A549 (cell line): ENCODE measurements around the gene MRPS15. TPM values are rescaled to one million over a fixed set of nuclear protein-coding genes. Genes with fewer than 3 reads are reported as not detected.

ENCODE experiments used
- ATAC-seq, 2 experiments: fragments of 200-7000 bp in 1 of 2; fragments of >200 bp in 1 of 2; cut with Nextera tagmentation in 1 of 2; cut with Tn5 transposase in 1 of 2; 3 replicates each; pipeline versions ENCODE4 v1.8.0 to v1.9.1; 2018 to 2020; ENCODE audit warnings: mild to moderate bottlenecking in 1 of 2, moderate library complexity in 1 of 2
- CTCF ChIA-PET: fragments of 300-600 bp; sonication (Branson Sonifier 250); formaldehyde crosslinking; extraction: SDS; loops from one replicate; lab custom pipeline; 2021; ENCODE audit warnings: antibody characterized with exemption, inconsistent platforms; lab: Yijun Ruan, JAX
- POLR2A ChIA-PET: fragments of 350-600 bp; formaldehyde crosslinking; extraction: SDS; loops from one replicate; lab custom pipeline; 2021; ENCODE audit warnings: antibody characterized with exemption, inconsistent platforms; lab: Yijun Ruan, JAX
- DNase-seq, 2 experiments: peaks; one replicate each; pipeline versions ENCODE4 v3.0.0 to v3.0.0-alpha.2; 2011 to 2016; ENCODE audit warnings: low read depth in 1 of 2, low spot score in 1 of 2
- FAIRE-seq: peaks from 2 replicates; lab custom pipeline; 2011; peaks lifted over from hg19 to GRCh38; lab: Jason Lieb, UNC
- H3K27ac ChIP-seq, 2 experiments: fragments of >200 bp; sonication (Bioruptor Twin); formaldehyde crosslinking; 3 replicates each; pipeline ENCODE4 v1.5.1; 2016 to 2017
- H3K4me1 ChIP-seq: fragments of >200 bp; sonication (Bioruptor Twin); formaldehyde crosslinking; 3 replicates; pipeline ENCODE4 v1.6.1; 2016
- H3K4me2 ChIP-seq: fragments of >200 bp; sonication (Bioruptor Twin); formaldehyde crosslinking; 3 replicates; pipeline ENCODE4 v1.6.1; 2016
- H3K4me3 ChIP-seq: fragments of >200 bp; sonication (Bioruptor Twin); formaldehyde crosslinking; 3 replicates; pipeline ENCODE4 v1.5.1; 2016
- H3K9me3 ChIP-seq: fragments of >200 bp; sonication (Bioruptor Twin); formaldehyde crosslinking; 3 replicates; pipeline ENCODE4 v1.6.1; 2016
- BHLHE40 ChIP-seq: IDR thresholded peaks from 2 replicates; pipeline ENCODE4 v1.6.1; 2012; ENCODE audit warnings: low read depth, low read length, inconsistent platforms
- CBX2 ChIP-seq: fragments of 200-600 bp; sonication (generic); IDR thresholded peaks from 2 replicates; pipeline ENCODE4 v1.6.1; 2016; ENCODE audit warnings: low read depth, mild to moderate bottlenecking, borderline replicate concordance
- CEBPB ChIP-seq, 2 experiments: fragments of >200 bp in 1 of 2; sonication (Bioruptor Twin) in 1 of 2; formaldehyde crosslinking in 1 of 2; IDR thresholded peaks; 2 replicates each; pipeline ENCODE4 v1.6.1; 2012 to 2016
- EHMT2 ChIP-seq: fragments of 200-600 bp; sonication (generic); IDR thresholded peaks from 2 replicates; pipeline ENCODE4 v1.6.1; 2016; ENCODE audit warnings: antibody characterized with exemption, low read depth, mild to moderate bottlenecking, moderate library complexity
- EP300 ChIP-seq, 2 experiments: fragments of >200 bp; sonication (Bioruptor Twin); formaldehyde crosslinking; IDR thresholded peaks; 2 replicates in 1 of 2; 3 replicates in 1 of 2; pipeline ENCODE4 v1.6.1; 2016 to 2017
- ESRRA ChIP-seq: fragments of 150-350 bp; IDR thresholded peaks from 2 replicates; pipeline ENCODE4 v1.6.1; 2014; ENCODE audit warnings: mild to moderate bottlenecking, low read length, borderline replicate concordance
- FOSB ChIP-seq: fragments of 250-450 bp; sonication (Bioruptor Pico); IDR thresholded peaks from 2 replicates; pipeline ENCODE4 v1.5.0; 2020; ENCODE audit warnings: mild to moderate bottlenecking, moderate library complexity
- HOXA7 ChIP-seq: fragments of 250-450 bp; sonication (Bioruptor Pico); IDR thresholded peaks from 2 replicates; pipeline ENCODE4 v1.5.0; 2020; ENCODE audit warnings: mild to moderate bottlenecking, moderate library complexity
- HOXB5 ChIP-seq: fragments of 250-450 bp; sonication (Bioruptor Pico); IDR thresholded peaks from 2 replicates; pipeline ENCODE4 v1.5.0; 2020; ENCODE audit warnings: mild to moderate bottlenecking, moderate library complexity
- KDM1A ChIP-seq: fragments of 200-600 bp; sonication (generic); IDR thresholded peaks from 2 replicates; pipeline ENCODE4 v1.6.1; 2016; ENCODE audit warnings: low read depth, mild to moderate bottlenecking
- MAFK ChIP-seq: fragments of 450-650 bp; IDR thresholded peaks from 2 replicates; pipeline ENCODE4 v1.6.1; 2014; ENCODE audit not compliant: partially characterized antibody
- MAZ ChIP-seq: fragments of 150-350 bp; IDR thresholded peaks from 2 replicates; pipeline ENCODE4 v1.6.1; 2014; ENCODE audit warnings: antibody characterized with exemption, low read depth, low read length, borderline replicate concordance
- NPAS2 ChIP-seq: fragments of 250-450 bp; sonication (Bioruptor Pico); IDR thresholded peaks from 2 replicates; pipeline ENCODE4 v1.8.0; 2022; ENCODE audit warnings: mild to moderate bottlenecking, moderate library complexity, borderline replicate concordance
- POLR2AphosphoS2 ChIP-seq: conservative IDR thresholded peaks from 2 replicates; pipeline ENCODE4 v1.6.1; 2012; ENCODE audit warnings: low read length, improper control_type of control experiment, inconsistent platforms
- RAD21 ChIP-seq, 2 experiments: fragments of >200 bp in 1 of 2; sonication (Bioruptor Twin) in 1 of 2; formaldehyde crosslinking in 1 of 2; IDR thresholded peaks in 1 of 2; conservative IDR thresholded peaks in 1 of 2; 2 replicates in 1 of 2; 3 replicates in 1 of 2; pipeline ENCODE4 v1.6.1; 2012 to 2018; ENCODE audit warnings: inconsistent platforms in 1 of 2
- RARB ChIP-seq: fragments of 250-450 bp; sonication (Bioruptor Pico); IDR thresholded peaks from 2 replicates; pipeline ENCODE4 v1.8.0; 2021; ENCODE audit warnings: mild to moderate bottlenecking, moderate library complexity
- RCOR1 ChIP-seq: fragments of 150-350 bp; IDR thresholded peaks from 2 replicates; pipeline ENCODE4 v1.6.1; 2014; ENCODE audit warnings: antibody characterized with exemption, low read length, low read depth
- RFX5 ChIP-seq: fragments of 450-650 bp; IDR thresholded peaks from 2 replicates; pipeline ENCODE4 v1.7.1; 2014; ENCODE audit warnings: antibody characterized with exemption, mild to moderate bottlenecking, moderate library complexity
- RNF2 ChIP-seq: fragments of 200-600 bp; sonication (generic); IDR thresholded peaks from 2 replicates; pipeline ENCODE4 v1.6.1; 2016; ENCODE audit warnings: low read depth, mild to moderate bottlenecking, antibody characterized with exemption, moderate library complexity, borderline replicate concordance
- SREBF2 ChIP-seq: fragments of 450-650 bp; IDR thresholded peaks from 2 replicates; pipeline ENCODE4 v1.6.1; 2014; ENCODE audit warnings: mild to moderate bottlenecking, moderate library complexity
- TFCP2L1 ChIP-seq: fragments of 250-450 bp; sonication (Bioruptor Pico); IDR thresholded peaks from 2 replicates; pipeline ENCODE4 v1.5.0; 2021; ENCODE audit warnings: mild to moderate bottlenecking
- ZFP36 ChIP-seq: fragments of 450-650 bp; IDR thresholded peaks from 2 replicates; pipeline ENCODE4 v1.6.1; 2014; ENCODE audit warnings: borderline replicate concordance; ENCODE audit not compliant: partially characterized antibody
- WGBS: methylation state at CpG from one replicate; pipeline ENCODE4 v1.1.6; 2017; ENCODE audit errors: missing lambda C conversion rate; 5-methylcytosine and 5-hydroxymethylcytosine counted together
- polyA plus RNA-seq, 4 experiments: library from polyadenylated mRNA; depleted of rRNA in 3 of 4; stranded (reverse); fragments of >200 nt; fragmentation: RNase III in 1 of 4; extraction: RNeasy Plus Mini Kit Qiagen cat#74134 plus additional on column Dnase treatment in 1 of 4; gene quantifications; 2 replicates in 3 of 4; 3 replicates in 1 of 4; pipeline ENCODE4 v1.2.3, GENCODE V29; 2011 to 2017
- TF ChIP-seq, protein P1 (sequence below): fragments of 250-450 bp; sonication (Bioruptor Pico); IDR thresholded peaks from 2 replicates; pipeline ENCODE4 v1.5.0; 2021; ENCODE audit warnings: mild to moderate bottlenecking, moderate library complexity, borderline replicate concordance
- TF ChIP-seq, protein P2 (sequence below): IDR thresholded peaks from 2 replicates; pipeline ENCODE4 v1.6.1; 2012
- TF ChIP-seq, protein P3 (sequence below): fragments of 250-450 bp; sonication (Bioruptor Pico); IDR thresholded peaks from 2 replicates; pipeline ENCODE4 v1.5.0; 2020; ENCODE audit warnings: low read depth, mild to moderate bottlenecking, moderate library complexity
- TF ChIP-seq, protein P4 (sequence below): IDR thresholded peaks from 2 replicates; pipeline ENCODE4 v1.6.1; 2012; ENCODE audit warnings: low read depth, borderline replicate concordance

The MRPS15 gene
- polyA plus RNA-seq, 2 of the 4 experiments (the other 2 are of a cell fraction) = 74.7 to 79.7 TPM

DNA sequence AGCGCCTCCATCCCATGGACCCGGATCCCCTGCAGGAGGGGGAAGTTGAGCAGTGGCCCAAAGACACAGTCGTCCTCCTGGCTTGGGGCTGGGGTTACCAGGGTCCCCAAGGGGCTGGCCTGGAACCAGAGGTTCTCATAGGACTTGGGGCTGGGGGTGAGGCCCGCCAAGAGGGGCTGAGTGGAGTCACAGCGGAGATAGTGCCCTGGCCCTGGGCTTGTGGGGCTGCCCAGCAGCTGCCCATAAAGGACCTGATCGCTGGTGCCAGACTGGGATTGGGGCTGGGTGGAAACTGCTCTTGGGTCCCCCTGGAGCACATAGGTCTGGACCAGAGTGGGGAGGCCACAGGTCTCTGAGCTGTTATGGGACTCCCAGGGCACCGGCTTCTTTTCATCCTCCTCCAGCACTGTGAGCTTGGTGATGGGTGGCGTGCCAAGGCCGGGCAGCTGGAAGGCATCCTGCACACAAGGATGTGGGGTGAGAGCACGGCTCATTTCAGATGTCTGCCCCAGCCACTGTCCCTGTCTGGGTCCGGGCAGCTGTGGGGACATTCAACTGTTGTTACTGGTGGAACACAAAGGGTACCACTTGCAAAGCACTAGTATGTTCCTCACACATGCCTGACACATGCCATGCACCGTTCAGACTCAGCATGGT lies 2.3 kb upstream of the MRPS15 start:
- no peak for TF ChIP-seq HOXA7 (CRISPR knock-in tag)
- no peak for TF ChIP-seq POLR2AphosphoS2
- TF ChIP-seq HOXB5 (CRISPR knock-in tag) = no peak
- no peak for TF ChIP-seq ZFP36
- no peak for TF ChIP-seq TFCP2L1
- TF ChIP-seq BHLHE40 = no peak
- no peak for TF ChIP-seq RNF2
- TF ChIP-seq, all 56 proteins: peak for 0
- no peak for ATAC-seq
- FAIRE-seq = no peak
- DNase-seq = no peak
- Histone ChIP-seq H3K4me2 (no peak overlapping the region), H3K9me3 (no peaks in the 10 kb centered on the region), H3K4me3 (no peak overlapping the region), H3K27ac (peak overlapping the region in 1 of 2 experiments; percentile 7; a peak in 2 of 6 replicates), H3K4me1 (peaks cover 19% of the 10 kb centered on the region)
- ChIA-PET CTCF (interaction anchor here (1.0 kb wide), 1 partner anchor 9 kb away, joined by 4 read pairs; no protein-coding TSS in a partner anchor), POLR2A (no interaction called here)
- WGBS = 87% methylated on average over 8 of the region's 12 CpGs

DNA sequence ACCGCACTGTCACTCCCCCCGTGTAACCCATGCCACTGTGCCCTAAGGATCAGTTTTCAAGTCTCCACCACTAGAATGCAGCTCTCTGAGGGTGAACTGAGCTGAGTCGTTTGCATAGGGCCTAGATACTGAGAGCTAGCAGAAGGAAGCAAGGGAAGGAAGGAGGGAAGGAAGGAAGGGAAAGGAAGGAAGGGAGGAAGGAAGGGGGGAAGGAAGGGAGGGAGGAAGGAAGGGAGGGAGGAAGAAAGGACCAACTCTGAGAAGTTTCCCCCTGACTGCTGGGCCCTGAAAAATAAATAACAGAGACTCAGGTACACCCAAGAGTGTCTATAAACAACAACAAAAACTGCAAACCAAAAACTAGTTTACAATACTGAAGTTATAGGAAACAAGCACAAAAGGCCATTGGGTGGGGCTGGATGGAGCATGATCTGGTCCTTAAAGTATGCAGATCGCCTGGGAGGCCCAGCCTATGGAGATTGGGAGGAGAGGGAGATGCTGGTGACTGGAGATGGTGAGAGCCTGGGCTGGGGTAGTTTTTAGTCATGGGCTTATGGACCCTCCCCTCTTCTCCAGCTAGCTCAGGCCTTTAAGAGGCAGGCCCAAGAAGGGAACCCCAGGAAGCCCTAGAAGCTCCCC lies 1.7 kb upstream of the MRPS15 start:
- Histone ChIP-seq H3K4me3 (no peak overlapping the region), H3K27ac (peak overlapping the region in 1 of 2 experiments; percentile 7; a peak in 3 of 6 replicates), H3K4me2 (no peak overlapping the region), H3K4me1 (peaks cover 19% of the 10 kb centered on the region), H3K9me3 (no peaks in the 10 kb centered on the region)
- ChIA-PET POLR2A (no interaction called here), CTCF (interaction anchor here (0.6 to 1.0 kb wide), 3 partner anchors 9 to 968 kb away, joined by 3 to 4 read pairs (median 3); no protein-coding TSS in a partner anchor)
- WGBS = 68% methylated on average over 4 of the region's 4 CpGs
- DNase-seq = no peak
- ATAC-seq = no peak
- TF ChIP-seq, protein P1, sequence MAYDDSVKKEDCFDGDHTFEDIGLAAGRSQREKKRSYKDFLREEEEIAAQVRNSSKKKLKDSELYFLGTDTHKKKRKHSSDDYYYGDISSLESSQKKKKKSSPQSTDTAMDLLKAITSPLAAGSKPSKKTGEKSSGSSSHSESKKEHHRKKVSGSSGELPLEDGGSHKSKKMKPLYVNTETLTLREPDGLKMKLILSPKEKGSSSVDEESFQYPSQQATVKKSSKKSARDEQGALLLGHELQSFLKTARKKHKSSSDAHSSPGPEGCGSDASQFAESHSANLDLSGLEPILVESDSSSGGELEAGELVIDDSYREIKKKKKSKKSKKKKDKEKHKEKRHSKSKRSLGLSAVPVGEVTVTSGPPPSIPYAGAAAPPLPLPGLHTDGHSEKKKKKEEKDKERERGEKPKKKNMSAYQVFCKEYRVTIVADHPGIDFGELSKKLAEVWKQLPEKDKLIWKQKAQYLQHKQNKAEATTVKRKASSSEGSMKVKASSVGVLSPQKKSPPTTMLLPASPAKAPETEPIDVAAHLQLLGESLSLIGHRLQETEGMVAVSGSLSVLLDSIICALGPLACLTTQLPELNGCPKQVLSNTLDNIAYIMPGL (CRISPR knock-in tag) = no peak
- no peak for TF ChIP-seq ESRRA
- TF ChIP-seq KDM1A = no peak
- TF ChIP-seq, protein P2, sequence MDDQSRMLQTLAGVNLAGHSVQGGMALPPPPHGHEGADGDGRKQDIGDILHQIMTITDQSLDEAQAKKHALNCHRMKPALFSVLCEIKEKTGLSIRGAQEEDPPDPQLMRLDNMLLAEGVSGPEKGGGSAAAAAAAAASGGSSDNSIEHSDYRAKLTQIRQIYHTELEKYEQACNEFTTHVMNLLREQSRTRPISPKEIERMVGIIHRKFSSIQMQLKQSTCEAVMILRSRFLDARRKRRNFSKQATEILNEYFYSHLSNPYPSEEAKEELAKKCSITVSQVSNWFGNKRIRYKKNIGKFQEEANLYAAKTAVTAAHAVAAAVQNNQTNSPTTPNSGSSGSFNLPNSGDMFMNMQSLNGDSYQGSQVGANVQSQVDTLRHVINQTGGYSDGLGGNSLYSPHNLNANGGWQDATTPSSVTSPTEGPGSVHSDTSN = no peak
- TF ChIP-seq, protein P3, sequence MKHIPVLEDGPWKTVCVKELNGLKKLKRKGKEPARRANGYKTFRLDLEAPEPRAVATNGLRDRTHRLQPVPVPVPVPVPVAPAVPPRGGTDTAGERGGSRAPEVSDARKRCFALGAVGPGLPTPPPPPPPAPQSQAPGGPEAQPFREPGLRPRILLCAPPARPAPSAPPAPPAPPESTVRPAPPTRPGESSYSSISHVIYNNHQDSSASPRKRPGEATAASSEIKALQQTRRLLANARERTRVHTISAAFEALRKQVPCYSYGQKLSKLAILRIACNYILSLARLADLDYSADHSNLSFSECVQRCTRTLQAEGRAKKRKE = no peak
- TF ChIP-seq EP300 (IDR thresholded peaks at IDR 0.05) = no peak
- TF ChIP-seq RFX5 = no peak
- TF ChIP-seq FOSB = no peak
- no peak for TF ChIP-seq MAFK
- TF ChIP-seq, protein P4, sequence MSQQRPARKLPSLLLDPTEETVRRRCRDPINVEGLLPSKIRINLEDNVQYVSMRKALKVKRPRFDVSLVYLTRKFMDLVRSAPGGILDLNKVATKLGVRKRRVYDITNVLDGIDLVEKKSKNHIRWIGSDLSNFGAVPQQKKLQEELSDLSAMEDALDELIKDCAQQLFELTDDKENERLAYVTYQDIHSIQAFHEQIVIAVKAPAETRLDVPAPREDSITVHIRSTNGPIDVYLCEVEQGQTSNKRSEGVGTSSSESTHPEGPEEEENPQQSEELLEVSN = no peak
- no peak for TF ChIP-seq SREBF2
- no peak for TF ChIP-seq NPAS2 (CRISPR knock-in tag)
- no peak for TF ChIP-seq EHMT2
- no peak for TF ChIP-seq RCOR1
- no peak for TF ChIP-seq CBX2
- no peak for TF ChIP-seq RAD21 (conservative IDR thresholded peaks at IDR 0.05 in 1 of 2, IDR thresholded peaks at IDR 0.05 in 1 of 2)
- no peak for TF ChIP-seq CEBPB (IDR thresholded peaks at IDR 0.05)
- no peak for TF ChIP-seq HOXA7 (CRISPR knock-in tag)
- no peak for TF ChIP-seq RARB (CRISPR knock-in tag)
- no peak for TF ChIP-seq MAZ
- no peak for FAIRE-seq
